ENCODE measurements around the gene F11R. TPM values are rescaled to one million over a fixed set of nuclear protein-coding genes. Genes with fewer than 3 reads are reported as not detected.

F11R gene
- total RNA-seq, 6 experiments from 2014 or later = 0.05 to 0.38 (median 0.14) TPM; not detected in 2

DNA sequence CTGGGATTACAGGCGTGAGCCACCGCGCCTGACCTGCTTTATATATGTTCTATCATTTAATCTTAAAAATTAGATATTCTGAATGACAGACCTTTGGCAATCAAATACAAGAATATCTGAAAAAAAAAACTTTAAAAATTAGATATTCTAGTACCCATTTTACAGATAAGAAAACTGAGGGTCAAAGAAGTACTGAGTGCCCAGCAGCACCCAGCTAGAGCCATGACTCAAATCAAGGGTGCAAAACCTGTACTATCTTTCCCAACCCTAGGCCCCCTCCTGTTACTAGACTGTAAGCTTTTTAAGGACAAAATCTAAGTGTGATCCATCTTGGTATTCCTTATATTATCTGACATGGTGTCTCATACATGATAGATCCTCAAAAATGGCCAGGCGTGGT is 40.5 kb upstream of the F11R start:
- no peaks in the 10 kb centered on the region for H3K36me3 Mint-ChIP-seq (ENCODE audit: low read depth)

GRCh38 chr1:161059293-161059692 is 38.3 kb upstream of the F11R start:
- TF ChIP-seq, protein P1, sequence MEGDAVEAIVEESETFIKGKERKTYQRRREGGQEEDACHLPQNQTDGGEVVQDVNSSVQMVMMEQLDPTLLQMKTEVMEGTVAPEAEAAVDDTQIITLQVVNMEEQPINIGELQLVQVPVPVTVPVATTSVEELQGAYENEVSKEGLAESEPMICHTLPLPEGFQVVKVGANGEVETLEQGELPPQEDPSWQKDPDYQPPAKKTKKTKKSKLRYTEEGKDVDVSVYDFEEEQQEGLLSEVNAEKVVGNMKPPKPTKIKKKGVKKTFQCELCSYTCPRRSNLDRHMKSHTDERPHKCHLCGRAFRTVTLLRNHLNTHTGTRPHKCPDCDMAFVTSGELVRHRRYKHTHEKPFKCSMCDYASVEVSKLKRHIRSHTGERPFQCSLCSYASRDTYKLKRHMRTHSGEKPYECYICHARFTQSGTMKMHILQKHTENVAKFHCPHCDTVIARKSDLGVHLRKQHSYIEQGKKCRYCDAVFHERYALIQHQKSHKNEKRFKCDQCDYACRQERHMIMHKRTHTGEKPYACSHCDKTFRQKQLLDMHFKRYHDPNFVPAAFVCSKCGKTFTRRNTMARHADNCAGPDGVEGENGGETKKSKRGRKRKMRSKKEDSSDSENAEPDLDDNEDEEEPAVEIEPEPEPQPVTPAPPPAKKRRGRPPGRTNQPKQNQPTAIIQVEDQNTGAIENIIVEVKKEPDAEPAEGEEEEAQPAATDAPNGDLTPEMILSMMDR (IDR thresholded peaks at IDR 0.05) = no peak
- H3K27ac Mint-ChIP-seq = no peak overlapping the region
- no peak for DNase-seq
- H3K36me3 Mint-ChIP-seq (ENCODE audit: low read depth) = no peaks in the 10 kb centered on the region
- H3K4me1 Mint-ChIP-seq (ENCODE audit: low read depth) = no peaks in the 10 kb centered on the region
- no peaks in the 10 kb centered on the region for H3K9me3 Mint-ChIP-seq
- H3K4me3 Mint-ChIP-seq = no peak overlapping the region
- peaks cover 14% of the 10 kb centered on the region for H3K27me3 Mint-ChIP-seq (ENCODE audit: insufficient read depth)

More for the DNA sequence above, 40.5 kb upstream of the F11R start:
- H3K4me1 Mint-ChIP-seq (ENCODE audit: low read depth) = no peaks in the 10 kb centered on the region
- no peak overlapping the region for H3K27ac Mint-ChIP-seq
- H3K4me3 Mint-ChIP-seq = no peak overlapping the region
- TF ChIP-seq, protein P1 (IDR thresholded peaks at IDR 0.05) = no peak
- DNase-seq = no peak
- H3K9me3 Mint-ChIP-seq = no peaks in the 10 kb centered on the region
- H3K27me3 Mint-ChIP-seq (ENCODE audit: insufficient read depth) = peaks cover 22% of the 10 kb centered on the region

GRCh38 chr1:161054805-161055204 is 33.9 kb upstream of the F11R start:
- Mint-ChIP-seq H3K4me3 (no peak overlapping the region), H3K27ac (no peak overlapping the region), H3K9me3 (peaks cover 3% of the 10 kb centered on the region), H3K27me3 (ENCODE audit: insufficient read depth) (peaks cover 4% of the 10 kb centered on the region; the same call in 1 of the 2 replicates), H3K4me1 (ENCODE audit: low read depth) (peaks cover 12% of the 10 kb centered on the region), H3K36me3 (ENCODE audit: low read depth) (no peaks in the 10 kb centered on the region)
- no peak for DNase-seq
- TF ChIP-seq, protein P1 (IDR thresholded peaks at IDR 0.05) = peak; percentile 52

- no peak for DNase-seq
- Mint-ChIP-seq H3K27ac (no peak overlapping the region), H3K27me3 (ENCODE audit: insufficient read depth) (peaks cover 1% of the 10 kb centered on the region; the same call in 1 of the 2 replicates), H3K4me1 (ENCODE audit: low read depth) (peaks cover 12% of the 10 kb centered on the region), H3K9me3 (peaks cover 9% of the 10 kb centered on the region), H3K36me3 (ENCODE audit: low read depth) (peaks cover 1% of the 10 kb centered on the region; the same call in 1 of the 2 replicates), H3K4me3 (no peak overlapping the region)
- TF ChIP-seq, protein P1 (IDR thresholded peaks at IDR 0.05) = no peak
Observed at GRCh38 chr1:161054232-161054631, 33.3 kb upstream of the F11R start.

GRCh38 chr1:161052899-161053298 is 31.9 kb upstream of the F11R start:
- peaks cover 12% of the 10 kb centered on the region; the same call in 1 of the 2 replicates for H3K36me3 Mint-ChIP-seq (ENCODE audit: low read depth)
- no peak overlapping the region for H3K27ac Mint-ChIP-seq
- DNase-seq = no peak
- H3K27me3 Mint-ChIP-seq (ENCODE audit: insufficient read depth) = peaks cover 4% of the 10 kb centered on the region; the same call in 1 of the 2 replicates
- TF ChIP-seq, protein P1 (IDR thresholded peaks at IDR 0.05) = no peak
- peaks cover 23% of the 10 kb centered on the region for H3K9me3 Mint-ChIP-seq
- peaks cover 12% of the 10 kb centered on the region for H3K4me1 Mint-ChIP-seq (ENCODE audit: low read depth)
- H3K4me3 Mint-ChIP-seq = no peak overlapping the region

All from HFFc6 (cell line).